Renal cortex interstitium (tissue), 11 donors: ENCODE measurements around the gene PIR. TPM values are rescaled to one million over a fixed set of nuclear protein-coding genes. Genes with fewer than 3 reads are reported as not detected.

ENCODE experiments used
- DNase-seq, 11 donors: peaks; one replicate each; pipeline ENCODE4 v3.0.0-alpha.2; 2013; ENCODE audit warnings: low read depth in 9 of 11, low spot score in 4 of 11; ENCODE audit errors: extremely low read depth in 1 of 11
- polyA plus RNA-seq, 3 donors: library from polyadenylated mRNA; unstranded; fragments of 120-200 nt; gene quantifications; one replicate each; pipeline ENCODE4 v1.2.1, GENCODE V29; 2013; ENCODE audit not compliant: insufficient read length in 3 of 3

PIR gene
- polyA plus RNA-seq, 3 donors = 3.9 to 5.7 (median 5.5) TPM

- no peak for DNase-seq
Observed at GRCh38 chrX:15437724-15438123, 55.4 kb downstream of the PIR start.

- no peak for DNase-seq
Observed at GRCh38 chrX:15435836-15436619, 57.1 kb downstream of the PIR start.

GRCh38 chrX:15434205-15434604, 58.9 kb downstream of the PIR start:
- no peak for DNase-seq

GRCh38 chrX:15430584-15430983, 62.5 kb downstream of the PIR start:
- no peak for DNase-seq

- DNase-seq = no peak
Observed at GRCh38 chrX:15430076-15430475, 63.1 kb downstream of the PIR start.

GRCh38 chrX:15425024-15425423, 68.1 kb downstream of the PIR start:
- no peak for DNase-seq

- no peak for DNase-seq
Observed at GRCh38 chrX:15418707-15419181, 74.4 kb downstream of the PIR start.

- DNase-seq = no peak
Observed at GRCh38 chrX:15418041-15418706, 75.0 kb downstream of the PIR start.

GRCh38 chrX:15416133-15416993, 76.8 kb downstream of the PIR start:
- DNase-seq = no peak

GRCh38 chrX:15413101-15413500, 80.0 kb downstream of the PIR start:
- DNase-seq = no peak

- no peak for DNase-seq
Observed at GRCh38 chrX:15410947-15411346, 82.2 kb downstream of the PIR start.

- no peak for DNase-seq
Observed at GRCh38 chrX:15410430-15410829, 82.7 kb downstream of the PIR start.

GRCh38 chrX:15405846-15406245, 87.3 kb downstream of the PIR start:
- no peak for DNase-seq

GRCh38 chrX:15404401-15405096, 88.6 kb downstream of the PIR start:
- DNase-seq = no peak

GRCh38 chrX:15401378-15401777, 91.8 kb downstream of the PIR start:
- DNase-seq = no peak

- no peak for DNase-seq
Observed at GRCh38 chrX:15399962-15400391, 93.2 kb downstream of the PIR start.

- DNase-seq = no peak
Observed at GRCh38 chrX:15398874-15399273, 94.3 kb downstream of the PIR start.

- DNase-seq = no peak
Observed at GRCh38 chrX:15395789-15396188, 97.3 kb downstream of the PIR start.

- DNase-seq = no peak
Observed at GRCh38 chrX:15391850-15392249, 101.3 kb downstream of the PIR start.
